SK-N-SH treated with all-trans-retinoic acid at 6 μM for 48 hours (cell line): Measurements from ENCODE around the gene AMD1.
A peak's percentile ranks its signal among the peaks of the same experiment; 100 is the strongest.

Experiments used
- ATAC-seq: fragments of 200-7000 bp; cut with Tn5 transposase; 3 replicates; pipeline ENCODE4 v1.9.1; 2020; ENCODE audit warnings: mild to moderate bottlenecking, moderate library complexity
- ARNTL ChIP-seq: fragments of 450-650 bp; formaldehyde crosslinking; IDR thresholded peaks from 2 replicates; pipeline ENCODE4 v1.5.0; 2020; ENCODE audit warnings: low read depth, mild to moderate bottlenecking, moderate library complexity, borderline replicate concordance
- CSDC2 ChIP-seq: fragments of 250-450 bp; sonication (Bioruptor Pico); IDR thresholded peaks from 2 replicates; pipeline ENCODE4 v1.5.0; 2020; ENCODE audit warnings: mild to moderate bottlenecking, moderate library complexity
- CSRNP3 ChIP-seq: fragments of 250-450 bp; sonication (Bioruptor Pico); IDR thresholded peaks from 2 replicates; pipeline ENCODE4 v1.5.1; 2021; ENCODE audit warnings: mild to moderate bottlenecking, moderate library complexity
- ESRRG ChIP-seq: fragments of 250-450 bp; sonication (Bioruptor Pico); IDR thresholded peaks from 2 replicates; pipeline ENCODE4 v1.6.1; 2021; ENCODE audit warnings: mild to moderate bottlenecking
- GLIS3 ChIP-seq: fragments of 250-450 bp; sonication (Bioruptor Pico); IDR thresholded peaks from 2 replicates; pipeline ENCODE4 v1.5.0; 2020; ENCODE audit warnings: mild to moderate bottlenecking, moderate library complexity
- ISL1 ChIP-seq: fragments of 250-450 bp; sonication (Bioruptor Pico); IDR thresholded peaks from 2 replicates; pipeline ENCODE4 v2.1.2; 2022; ENCODE audit warnings: mild to moderate bottlenecking, moderate library complexity
- OSR1 ChIP-seq: fragments of 250-450 bp; sonication (Bioruptor Pico); IDR thresholded peaks from 2 replicates; pipeline ENCODE4 v1.8.0; 2022; ENCODE audit warnings: moderate library complexity, mild to moderate bottlenecking, inconsistent platforms
- PATZ1 ChIP-seq: fragments of 250-450 bp; sonication (Bioruptor Pico); IDR thresholded peaks from 2 replicates; pipeline ENCODE4 v1.8.0; 2020; ENCODE audit warnings: mild to moderate bottlenecking, moderate library complexity, borderline replicate concordance
- POU6F1 ChIP-seq: fragments of 250-450 bp; sonication (Bioruptor Pico); IDR thresholded peaks from 2 replicates; pipeline ENCODE4 v1.8.0; 2021; ENCODE audit warnings: low read depth, mild to moderate bottlenecking, moderate library complexity, borderline replicate concordance
- PPARA ChIP-seq: fragments of 250-450 bp; sonication (Bioruptor Pico); IDR thresholded peaks from 2 replicates; pipeline ENCODE4 v1.5.0; 2020; ENCODE audit warnings: mild to moderate bottlenecking, borderline replicate concordance
- RARB ChIP-seq: fragments of 250-450 bp; sonication (Bioruptor Pico); IDR thresholded peaks from 2 replicates; pipeline ENCODE4 v1.8.0; 2021; ENCODE audit warnings: mild to moderate bottlenecking, moderate library complexity
- SNAI2 ChIP-seq: fragments of 250-450 bp; sonication (Bioruptor Pico); IDR thresholded peaks from 2 replicates; pipeline ENCODE4 v1.5.0; 2020; ENCODE audit warnings: mild to moderate bottlenecking, moderate library complexity
- TCF4 ChIP-seq: fragments of 250-450 bp; sonication (Bioruptor Pico); IDR thresholded peaks from 2 replicates; pipeline ENCODE4 v1.8.0; 2021; ENCODE audit warnings: mild to moderate bottlenecking, moderate library complexity, borderline replicate concordance
- TOX ChIP-seq: fragments of 250-450 bp; sonication (Bioruptor Pico); IDR thresholded peaks from 2 replicates; pipeline ENCODE4 v1.8.0; 2021; ENCODE audit warnings: mild to moderate bottlenecking, moderate library complexity, borderline replicate concordance
- ZC3H10 ChIP-seq: fragments of 250-450 bp; sonication (Bioruptor Pico); IDR thresholded peaks from 2 replicates; pipeline ENCODE4 v1.5.1; 2021; ENCODE audit warnings: mild to moderate bottlenecking, moderate library complexity
- ZFP3 ChIP-seq: fragments of 250-450 bp; sonication (Bioruptor Pico); IDR thresholded peaks from 2 replicates; pipeline ENCODE4 v1.5.0; 2020; ENCODE audit warnings: mild to moderate bottlenecking, moderate library complexity
- ZFP30 ChIP-seq: fragments of 450-650 bp; formaldehyde crosslinking; IDR thresholded peaks from 2 replicates; pipeline ENCODE4 v1.5.0; 2022; ENCODE audit warnings: mild to moderate bottlenecking, moderate library complexity
- ZNF565 ChIP-seq: fragments of 450-650 bp; formaldehyde crosslinking; conservative IDR thresholded peaks from 2 replicates; pipeline ENCODE4 v1.5.0; 2020; ENCODE audit warnings: low read depth, mild to moderate bottlenecking, moderate library complexity
- ZNF8 ChIP-seq: fragments of 450-650 bp; formaldehyde crosslinking; IDR thresholded peaks from 2 replicates; pipeline ENCODE4 v1.5.0; 2020; ENCODE audit warnings: mild to moderate bottlenecking, moderate library complexity
- TF ChIP-seq, protein P1 (sequence below): fragments of 250-450 bp; sonication (Bioruptor Pico); IDR thresholded peaks from 2 replicates; pipeline ENCODE4 v1.5.0; 2020; ENCODE audit warnings: mild to moderate bottlenecking, moderate library complexity
- TF ChIP-seq, protein P2 (sequence below): fragments of 250-450 bp; sonication (Bioruptor Pico); IDR thresholded peaks from 2 replicates; pipeline ENCODE4 v1.5.1; 2020; ENCODE audit warnings: low read depth, mild to moderate bottlenecking, moderate library complexity

Gene AMD1

DNA sequence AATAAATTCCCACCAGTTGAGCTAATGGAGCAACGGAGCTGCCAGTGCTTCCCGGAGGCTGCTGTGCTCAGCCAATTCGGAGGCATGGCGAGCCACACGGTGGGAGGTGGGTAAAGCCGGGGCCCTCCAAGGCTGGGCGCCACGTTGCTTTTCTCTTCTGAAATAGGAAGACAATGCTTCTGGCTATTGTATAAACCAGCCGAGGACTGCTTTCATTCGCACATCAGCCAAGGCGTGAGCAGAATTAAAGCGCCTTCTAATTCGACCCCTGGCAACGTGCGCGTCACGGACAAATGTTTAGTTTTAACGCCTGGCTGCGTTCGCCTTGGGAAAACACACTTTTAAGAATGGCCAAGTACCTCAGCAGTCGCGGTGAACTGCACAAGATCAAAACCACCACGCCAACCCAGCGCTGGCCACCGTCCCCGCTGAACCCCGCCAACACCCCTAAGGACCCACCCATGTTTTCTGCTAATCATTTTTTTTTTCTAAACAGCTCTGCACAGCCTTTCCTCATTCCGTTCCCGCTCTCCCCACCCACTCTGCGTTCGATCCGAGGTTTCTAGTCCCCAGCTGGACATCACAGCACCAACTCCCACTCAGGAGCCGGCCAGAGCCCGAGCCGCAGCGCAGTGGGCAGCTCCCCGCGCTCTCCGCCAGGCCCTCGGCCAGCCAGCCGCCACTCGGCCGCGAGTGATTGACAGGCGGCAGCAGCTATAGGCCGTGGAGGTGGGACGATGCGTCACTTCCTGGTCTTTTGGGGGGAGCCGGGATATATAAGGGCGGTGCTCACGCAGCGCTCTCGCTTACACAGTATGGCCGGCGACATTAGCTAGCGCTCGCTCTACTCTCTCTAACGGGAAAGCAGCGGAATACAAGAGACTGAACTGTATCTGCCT, at the start of gene AMD1:
AMD1 (plus strand) TSS at position 805 of the 899 bp plus-strand sequence. CDS start 321 bp downstream, outside the sequence.
- peak; percentile 79 for ATAC-seq
- no peak for TF ChIP-seq TCF4 (CRISPR knock-in tag)
- no peak for TF ChIP-seq ARNTL (CRISPR knock-in tag)
- no peak for TF ChIP-seq PATZ1 (CRISPR knock-in tag)
- TF ChIP-seq PPARA (CRISPR knock-in tag): no peak
- no peak for TF ChIP-seq GLIS3 (CRISPR knock-in tag)
- no peak for TF ChIP-seq CSRNP3 (CRISPR knock-in tag)
- no peak for TF ChIP-seq ZFP3 (CRISPR knock-in tag)
- TF ChIP-seq TOX (CRISPR knock-in tag): no peak
- no peak for TF ChIP-seq ISL1 (CRISPR knock-in tag)
- TF ChIP-seq OSR1 (CRISPR knock-in tag): no peak
- no peak for TF ChIP-seq ZNF8
- TF ChIP-seq ESRRG (CRISPR knock-in tag): no peak
- no peak for TF ChIP-seq CSDC2
- TF ChIP-seq RARB (CRISPR knock-in tag): no peak

- no peak for ATAC-seq
- TF ChIP-seq TCF4 (CRISPR knock-in tag) (no peak), ESRRG (CRISPR knock-in tag) (no peak), CSDC2 (no peak), RARB (CRISPR knock-in tag) (no peak), GLIS3 (CRISPR knock-in tag) (no peak), ZFP30 (no peak), ZNF8 (no peak), ISL1 (CRISPR knock-in tag) (no peak), SNAI2 (CRISPR knock-in tag) (no peak), ZC3H10 (CRISPR knock-in tag) (no peak), ZNF565 (CRISPR knock-in tag) (no peak), OSR1 (CRISPR knock-in tag) (no peak), POU6F1 (CRISPR knock-in tag) (no peak), CSRNP3 (CRISPR knock-in tag) (no peak), PPARA (CRISPR knock-in tag) (no peak), TOX (CRISPR knock-in tag) (no peak), PATZ1 (CRISPR knock-in tag) (no peak)
- TF ChIP-seq, protein P1, sequence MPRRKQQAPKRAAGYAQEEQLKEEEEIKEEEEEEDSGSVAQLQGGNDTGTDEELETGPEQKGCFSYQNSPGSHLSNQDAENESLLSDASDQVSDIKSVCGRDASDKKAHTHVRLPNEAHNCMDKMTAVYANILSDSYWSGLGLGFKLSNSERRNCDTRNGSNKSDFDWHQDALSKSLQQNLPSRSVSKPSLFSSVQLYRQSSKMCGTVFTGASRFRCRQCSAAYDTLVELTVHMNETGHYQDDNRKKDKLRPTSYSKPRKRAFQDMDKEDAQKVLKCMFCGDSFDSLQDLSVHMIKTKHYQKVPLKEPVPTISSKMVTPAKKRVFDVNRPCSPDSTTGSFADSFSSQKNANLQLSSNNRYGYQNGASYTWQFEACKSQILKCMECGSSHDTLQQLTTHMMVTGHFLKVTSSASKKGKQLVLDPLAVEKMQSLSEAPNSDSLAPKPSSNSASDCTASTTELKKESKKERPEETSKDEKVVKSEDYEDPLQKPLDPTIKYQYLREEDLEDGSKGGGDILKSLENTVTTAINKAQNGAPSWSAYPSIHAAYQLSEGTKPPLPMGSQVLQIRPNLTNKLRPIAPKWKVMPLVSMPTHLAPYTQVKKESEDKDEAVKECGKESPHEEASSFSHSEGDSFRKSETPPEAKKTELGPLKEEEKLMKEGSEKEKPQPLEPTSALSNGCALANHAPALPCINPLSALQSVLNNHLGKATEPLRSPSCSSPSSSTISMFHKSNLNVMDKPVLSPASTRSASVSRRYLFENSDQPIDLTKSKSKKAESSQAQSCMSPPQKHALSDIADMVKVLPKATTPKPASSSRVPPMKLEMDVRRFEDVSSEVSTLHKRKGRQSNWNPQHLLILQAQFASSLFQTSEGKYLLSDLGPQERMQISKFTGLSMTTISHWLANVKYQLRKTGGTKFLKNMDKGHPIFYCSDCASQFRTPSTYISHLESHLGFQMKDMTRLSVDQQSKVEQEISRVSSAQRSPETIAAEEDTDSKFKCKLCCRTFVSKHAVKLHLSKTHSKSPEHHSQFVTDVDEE (CRISPR knock-in tag): no peak
- TF ChIP-seq, protein P2, sequence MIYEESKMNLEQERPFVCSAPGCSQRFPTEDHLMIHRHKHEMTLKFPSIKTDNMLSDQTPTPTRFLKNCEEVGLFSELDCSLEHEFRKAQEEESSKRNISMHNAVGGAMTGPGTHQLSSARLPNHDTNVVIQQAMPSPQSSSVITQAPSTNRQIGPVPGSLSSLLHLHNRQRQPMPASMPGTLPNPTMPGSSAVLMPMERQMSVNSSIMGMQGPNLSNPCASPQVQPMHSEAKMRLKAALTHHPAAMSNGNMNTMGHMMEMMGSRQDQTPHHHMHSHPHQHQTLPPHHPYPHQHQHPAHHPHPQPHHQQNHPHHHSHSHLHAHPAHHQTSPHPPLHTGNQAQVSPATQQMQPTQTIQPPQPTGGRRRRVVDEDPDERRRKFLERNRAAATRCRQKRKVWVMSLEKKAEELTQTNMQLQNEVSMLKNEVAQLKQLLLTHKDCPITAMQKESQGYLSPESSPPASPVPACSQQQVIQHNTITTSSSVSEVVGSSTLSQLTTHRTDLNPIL (CRISPR knock-in tag): no peak
- TF ChIP-seq, all 23 proteins: peak for 0
These were observed 48.1 kb upstream of the AMD1 start for GRCh38 chr6:110826236-110827129.
